Hippocampal formation (tissue), 2 donors: ENCODE measurements around the gene SSTR3.
"Not testable (repeated sequence)": the region's sequence is repeated elsewhere in the genome, so short reads cannot be mapped to it uniquely, and the experiment has no call there.

Source experiments
- DNase-seq, 2 donors: peaks; one replicate each; lab custom pipeline; 2025; lab: John Stamatoyannopoulos, UW

The SSTR3 gene

GRCh38 chr22:37212174-37212906 lies at the start of gene SSTR3:
Gene SSTR3, minus strand, starts transcription at chr22:37212477. Its CDS starts 4,674 bp downstream, at chr22:37207803.
- no peak for DNase-seq

GRCh38 chr22:37260901-37261336 lies 48.6 kb upstream of the SSTR3 start:
- no peak for DNase-seq

GRCh38 chr22:37260155-37260795 lies 48.0 kb upstream of the SSTR3 start:
- no peak for DNase-seq

- DNase-seq, result no peak
Measured at GRCh38 chr22:37259540-37260029, 47.3 kb upstream of the SSTR3 start.

- DNase-seq, result no peak
Measured at GRCh38 chr22:37258753-37259401, 46.6 kb upstream of the SSTR3 start.

GRCh38 chr22:37258005-37258752 lies 45.9 kb upstream of the SSTR3 start:
- DNase-seq, result no peak

GRCh38 chr22:37256075-37256726 lies 43.9 kb upstream of the SSTR3 start:
- DNase-seq, result no peak

- DNase-seq, result no peak
Measured at GRCh38 chr22:37255558-37256006, 43.3 kb upstream of the SSTR3 start.

GRCh38 chr22:37254867-37255233 lies 42.6 kb upstream of the SSTR3 start:
- DNase-seq, result no peak

- DNase-seq, result no peak
Measured at GRCh38 chr22:37254209-37254866, 42.1 kb upstream of the SSTR3 start.

GRCh38 chr22:37253126-37253660 lies 40.9 kb upstream of the SSTR3 start:
- no peak for DNase-seq

- not testable (repeated sequence) for DNase-seq
Measured at GRCh38 chr22:37251836-37252235, 39.6 kb upstream of the SSTR3 start.

- DNase-seq, result no peak
Measured at GRCh38 chr22:37249986-37250385, 37.7 kb upstream of the SSTR3 start.

GRCh38 chr22:37248251-37248650 lies 36.0 kb upstream of the SSTR3 start:
- no peak for DNase-seq

- DNase-seq, result no peak
Measured at GRCh38 chr22:37245740-37246139, 33.5 kb upstream of the SSTR3 start.

- DNase-seq, result no peak
Measured at GRCh38 chr22:37244922-37245722, 32.8 kb upstream of the SSTR3 start.

GRCh38 chr22:37244114-37244921 lies 32.0 kb upstream of the SSTR3 start, which contains the start of gene RAC2:
Gene RAC2, minus strand, starts transcription at chr22:37244269. Its CDS starts 121 bp downstream, at chr22:37244148.
- DNase-seq, result peak in 1 of 2 donors; percentile 30

GRCh38 chr22:37243402-37244113 lies 31.3 kb upstream of the SSTR3 start:
- DNase-seq, result no peak
